ENCODE results near the gene SCFD1.
A peak's percentile ranks its signal among the peaks of the same experiment; 100 is the strongest.
"Not testable (repeated sequence)": the region's sequence is repeated elsewhere in the genome, so short reads cannot be mapped to it uniquely, and the experiment has no call there.

The SCFD1 gene

GRCh38 chr14:30614155-30614554 is 8.0 kb upstream of the SCFD1 start:
- DNase-seq = no peak

DNA sequence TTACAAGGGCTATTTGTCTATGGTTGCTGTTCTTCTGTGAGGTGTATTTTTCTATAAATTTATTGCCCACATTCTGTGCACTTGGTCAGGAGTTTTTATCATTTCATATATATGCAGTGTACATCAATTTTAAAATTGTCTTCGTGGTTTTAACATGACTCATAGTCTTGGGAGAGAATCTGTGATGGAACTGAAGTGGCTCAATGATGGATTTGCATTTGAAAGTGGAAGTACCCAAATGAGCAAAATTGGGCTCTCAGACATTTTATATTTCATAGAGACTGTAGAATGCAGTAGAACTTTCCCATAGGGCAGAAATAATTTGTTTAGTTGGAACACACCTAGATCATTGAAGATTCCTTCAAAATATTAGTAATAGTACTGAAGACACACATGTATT is 1.9 kb upstream of the SCFD1 start:
- DNase-seq = peak; percentile 76

GRCh38 chr14:30621354-30621939 is 672 bp upstream of the SCFD1 start:
- peak; percentile 36 for DNase-seq

GRCh38 chr14:30623412-30624131 is 1.5 kb downstream of the SCFD1 start:
- DNase-seq = no peak

DNA sequence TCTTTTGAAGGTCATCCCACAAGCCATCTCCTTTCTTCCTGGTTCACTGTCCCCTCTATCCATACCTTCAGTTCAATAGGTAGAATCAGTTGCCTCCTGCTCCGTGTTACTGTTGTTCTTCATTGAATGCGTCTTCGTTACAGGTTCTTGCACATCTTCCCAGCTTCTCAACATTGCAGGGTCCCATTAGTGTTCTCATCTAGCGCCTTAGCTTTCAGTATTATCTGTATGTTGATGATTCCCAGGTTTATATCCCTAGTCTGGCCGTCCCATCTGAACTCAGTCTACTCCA is 2.0 kb downstream of the SCFD1 start:
- DNase-seq = no peak

- no peak for DNase-seq
Measured at GRCh38 chr14:30625533-30625932, 3.4 kb downstream of the SCFD1 start.

DNA sequence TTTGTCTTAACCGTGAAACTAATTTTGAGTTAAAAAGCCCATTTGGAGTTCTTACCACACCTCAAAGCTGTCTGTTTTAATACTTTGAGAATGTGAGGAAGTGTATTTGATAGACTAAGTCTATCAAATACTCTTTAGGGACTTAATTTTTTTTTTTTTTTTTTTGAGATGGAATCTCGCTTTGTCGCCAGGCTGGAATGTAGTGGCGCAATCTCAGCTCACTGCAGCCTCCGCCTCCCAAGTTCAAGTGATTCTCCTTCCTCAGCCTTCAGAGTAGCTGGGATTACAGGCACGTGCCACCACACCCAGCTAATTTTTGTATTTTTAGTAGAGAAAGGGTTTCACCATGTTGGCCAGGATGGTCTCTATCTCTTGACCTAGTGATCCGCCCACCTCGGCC is 7.3 kb downstream of the SCFD1 start:
- DNase-seq = not testable (repeated sequence)

DNA sequence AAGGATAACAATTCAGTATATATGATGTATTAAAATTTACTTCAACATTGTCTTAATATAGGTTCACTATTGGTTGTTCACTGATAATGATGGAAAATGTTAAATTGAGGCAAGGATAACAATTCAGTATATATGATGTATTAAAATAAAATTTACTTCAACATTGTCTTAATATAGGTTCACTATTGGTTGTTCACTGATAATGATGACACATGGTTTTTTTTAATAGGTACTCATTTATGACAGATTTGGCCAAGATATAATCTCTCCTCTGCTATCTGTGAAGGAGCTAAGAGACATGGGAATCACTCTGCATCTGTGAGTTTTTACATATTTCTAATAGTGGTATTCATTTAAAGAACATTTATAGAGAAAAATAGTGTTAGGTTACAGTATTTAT is 8.1 kb downstream of the SCFD1 start:
- DNase-seq = no peak

DNA sequence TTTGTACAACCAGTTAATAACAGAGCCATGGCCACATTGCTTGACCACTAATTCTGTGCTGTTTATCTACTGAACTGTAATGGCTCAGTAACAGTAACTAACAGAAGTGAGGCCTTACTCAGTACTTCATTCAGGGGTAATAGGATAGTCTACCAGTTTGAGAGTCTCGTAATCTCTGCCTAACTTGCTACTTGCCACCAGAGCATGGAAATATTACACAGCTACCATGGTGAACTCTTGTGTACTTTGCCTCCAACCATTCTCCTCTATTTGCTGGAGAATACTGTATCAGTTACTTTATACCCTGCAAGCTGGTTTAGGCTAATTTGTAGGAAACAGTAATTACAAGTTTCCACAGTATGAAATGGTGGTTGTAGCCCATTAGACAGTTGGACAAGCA is 10.6 kb downstream of the SCFD1 start:
- no peak for DNase-seq

DNA sequence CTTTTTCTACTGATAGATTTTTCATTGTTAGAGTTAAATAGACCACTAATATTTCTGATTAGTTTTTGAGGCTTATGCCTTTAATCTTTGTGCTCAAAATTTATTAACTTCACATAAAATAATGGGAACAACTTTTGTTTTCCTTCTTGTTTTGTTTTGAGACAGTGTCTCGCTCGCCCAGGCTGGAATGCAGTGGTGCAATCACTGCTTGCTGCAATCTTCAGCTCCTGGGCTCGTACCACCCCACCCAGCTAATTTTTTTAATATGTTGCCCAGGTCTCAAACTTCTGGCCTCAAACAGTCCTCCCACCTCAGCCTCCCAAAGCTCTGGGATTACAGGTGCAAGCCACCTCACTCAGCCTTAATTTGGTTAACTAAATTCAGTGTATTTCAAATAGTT is 16.8 kb downstream of the SCFD1 start:
- no peak for DNase-seq

GRCh38 chr14:30641207-30641606 is 19.1 kb downstream of the SCFD1 start:
- no peak for DNase-seq

DNA sequence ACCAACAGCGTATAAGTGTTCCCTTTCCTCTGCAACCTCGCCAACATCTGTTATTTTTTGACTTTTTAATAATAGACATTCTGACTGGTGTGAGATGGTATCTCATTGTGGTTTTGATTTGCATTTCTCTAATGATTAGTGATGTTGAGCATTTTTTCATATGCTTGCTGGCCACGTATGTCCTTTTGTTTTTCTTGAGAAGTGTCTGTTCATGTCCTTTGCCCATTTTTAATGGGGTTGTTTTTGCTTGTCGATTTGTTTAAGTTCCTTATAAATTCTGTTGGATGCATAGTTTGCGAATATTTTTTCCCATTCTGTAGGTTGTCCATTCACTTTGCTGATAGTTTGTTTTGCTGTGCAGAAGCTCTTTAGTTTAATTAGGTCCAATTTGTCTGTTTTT is 22.3 kb downstream of the SCFD1 start:
- DNase-seq = not testable (repeated sequence)

- DNase-seq = no peak
Measured at GRCh38 chr14:30645600-30645999, 23.5 kb downstream of the SCFD1 start.

DNA sequence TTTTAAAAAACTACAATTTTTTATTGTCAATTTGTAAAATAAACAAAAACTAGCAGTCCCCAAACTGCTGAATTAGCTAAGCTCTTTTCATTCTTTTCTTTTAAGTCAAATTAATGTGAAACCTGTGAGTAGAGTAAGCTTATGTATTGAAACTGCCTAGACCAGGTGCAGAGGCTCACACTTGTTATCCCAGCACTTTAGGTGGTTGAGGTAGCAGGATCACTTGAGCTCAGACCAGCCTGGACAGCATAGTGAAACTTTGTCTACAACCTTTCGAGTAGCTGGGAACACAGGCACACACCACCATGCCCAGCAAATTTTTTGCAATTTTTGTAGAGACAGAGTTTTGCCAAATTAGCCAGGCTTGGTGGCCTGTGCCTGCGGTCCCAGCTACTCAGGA is 26.4 kb downstream of the SCFD1 start:
- DNase-seq = no peak

DNA sequence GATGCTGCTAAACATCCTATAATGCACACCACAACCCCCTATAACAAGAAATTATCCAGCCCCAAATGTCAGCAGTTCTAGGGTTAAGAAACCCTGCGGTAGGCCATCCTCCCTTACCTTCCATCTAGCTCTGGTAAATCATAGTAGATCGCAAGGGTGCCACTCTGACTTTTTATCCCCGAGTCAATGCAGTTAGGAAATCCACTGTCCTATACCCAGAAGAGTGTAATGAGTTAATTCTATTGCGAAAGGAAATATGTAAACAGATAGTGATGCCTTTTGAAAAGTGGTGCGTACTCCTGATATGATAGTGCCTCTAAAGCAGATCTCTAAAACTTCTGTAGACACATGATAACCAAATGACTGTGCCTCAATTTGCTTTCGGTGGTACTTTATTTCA is 29.8 kb downstream of the SCFD1 start:
- no peak for DNase-seq

GRCh38 chr14:30655124-30655523 is 33.0 kb downstream of the SCFD1 start:
- DNase-seq = no peak

DNA sequence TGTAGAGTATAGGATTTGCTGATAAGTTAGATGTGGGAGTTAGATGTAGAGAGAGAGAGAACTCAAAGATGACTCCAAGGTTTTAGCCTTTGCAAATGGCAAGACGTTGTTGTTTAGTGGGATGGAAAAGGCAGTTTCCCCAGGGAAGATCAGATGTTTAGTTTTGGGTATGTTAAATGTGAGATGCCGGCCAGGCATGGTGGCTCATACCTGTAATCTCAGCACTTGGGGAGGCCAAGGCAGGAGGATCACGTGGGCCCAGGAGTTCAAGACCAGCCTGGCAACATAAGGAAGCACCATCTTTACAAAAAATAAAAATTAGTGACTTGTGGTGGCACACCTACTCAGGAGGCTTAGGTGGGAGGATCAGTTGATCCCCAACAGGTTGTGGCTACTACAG is 33.5 kb downstream of the SCFD1 start:
- DNase-seq = no peak

DNA sequence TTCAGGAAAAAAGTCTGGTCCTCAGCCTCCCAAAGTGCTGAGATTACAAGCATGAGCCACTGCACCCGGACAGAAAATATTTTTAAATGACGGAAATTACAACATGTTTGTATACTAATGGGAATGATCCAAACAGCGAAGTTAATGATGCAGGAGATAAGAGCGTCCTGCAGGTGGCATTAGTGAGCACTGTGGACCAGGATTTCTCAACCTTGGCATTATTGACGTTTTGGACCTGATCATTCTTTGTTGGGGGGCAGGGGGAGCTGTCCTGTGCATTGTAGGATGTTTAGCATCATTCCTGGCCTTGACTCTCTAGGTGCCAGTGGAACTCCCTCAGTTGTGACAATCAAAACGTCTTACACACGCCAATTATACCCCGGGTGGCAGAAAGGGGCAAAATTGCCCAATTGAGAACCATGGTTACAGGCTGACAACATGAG is 34.1 kb downstream of the SCFD1 start:
- DNase-seq = no peak

DNA sequence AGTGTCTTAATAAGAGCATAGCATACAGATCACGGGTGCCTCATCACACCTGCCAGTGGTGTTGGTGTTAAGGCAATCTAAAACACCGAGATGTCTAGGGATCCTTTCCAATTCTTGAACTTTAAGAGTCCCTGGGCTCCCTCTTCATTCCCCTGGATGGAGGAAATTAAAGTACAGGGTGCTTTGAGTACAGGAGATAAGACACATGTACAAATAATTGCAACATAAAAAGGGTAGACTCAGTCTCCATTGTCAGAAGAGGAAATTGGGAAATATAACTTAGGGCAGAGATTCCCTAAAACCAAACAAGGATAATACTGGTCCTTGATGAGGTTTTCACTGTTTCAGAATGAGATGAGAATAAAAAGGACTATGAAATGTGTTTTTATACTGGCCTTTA is 34.9 kb downstream of the SCFD1 start:
- no peak for DNase-seq

DNA sequence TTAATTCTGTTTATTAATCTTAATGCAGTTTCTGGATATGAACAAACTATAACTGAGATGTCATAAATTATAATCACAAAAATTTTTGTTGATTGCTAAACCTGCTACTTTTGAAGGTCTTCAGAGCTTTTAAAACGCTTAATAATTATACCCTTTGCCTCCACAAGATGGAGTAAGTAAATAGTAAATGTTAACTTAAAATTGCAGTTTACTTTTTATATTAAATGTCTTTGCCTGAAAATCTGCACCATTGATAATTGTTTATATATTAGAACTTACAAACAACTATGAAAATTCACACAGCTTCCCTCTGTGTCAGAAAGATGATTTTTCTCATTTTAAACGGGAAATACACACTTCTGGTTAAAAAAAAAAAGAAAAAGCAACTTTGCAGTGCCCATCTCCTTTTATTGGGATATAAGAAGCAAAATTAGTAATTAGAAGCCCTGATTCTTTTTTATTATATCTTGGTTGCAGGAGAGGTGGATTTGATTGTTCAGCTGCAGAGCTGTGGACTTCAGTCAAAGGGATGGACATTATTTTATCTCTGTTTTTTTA is 35.6 kb downstream of the SCFD1 start:
- no peak for DNase-seq

GRCh38 chr14:30658645-30659044 is 36.5 kb downstream of the SCFD1 start:
- DNase-seq = no peak

- DNase-seq = no peak
Measured at GRCh38 chr14:30669594-30669993, 47.5 kb downstream of the SCFD1 start.

DNA sequence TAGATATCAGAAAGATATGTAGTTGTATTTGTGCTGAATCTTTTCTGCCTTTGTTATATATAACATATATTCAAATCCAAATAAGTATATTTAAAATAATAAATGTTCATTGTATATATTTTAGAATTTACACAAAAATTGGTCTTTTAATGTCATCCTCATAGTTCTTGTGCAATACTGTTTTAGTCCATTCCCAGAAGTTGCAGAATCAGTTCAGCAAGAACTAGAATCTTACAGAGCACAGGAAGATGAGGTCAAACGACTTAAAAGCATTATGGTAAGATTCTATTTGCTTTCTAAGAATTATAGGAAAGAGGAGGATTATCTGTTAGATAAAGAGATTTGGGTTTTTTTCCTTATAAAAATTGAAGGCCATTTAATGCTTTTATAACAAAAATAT is 51.0 kb downstream of the SCFD1 start:
- DNase-seq = no peak

DNA sequence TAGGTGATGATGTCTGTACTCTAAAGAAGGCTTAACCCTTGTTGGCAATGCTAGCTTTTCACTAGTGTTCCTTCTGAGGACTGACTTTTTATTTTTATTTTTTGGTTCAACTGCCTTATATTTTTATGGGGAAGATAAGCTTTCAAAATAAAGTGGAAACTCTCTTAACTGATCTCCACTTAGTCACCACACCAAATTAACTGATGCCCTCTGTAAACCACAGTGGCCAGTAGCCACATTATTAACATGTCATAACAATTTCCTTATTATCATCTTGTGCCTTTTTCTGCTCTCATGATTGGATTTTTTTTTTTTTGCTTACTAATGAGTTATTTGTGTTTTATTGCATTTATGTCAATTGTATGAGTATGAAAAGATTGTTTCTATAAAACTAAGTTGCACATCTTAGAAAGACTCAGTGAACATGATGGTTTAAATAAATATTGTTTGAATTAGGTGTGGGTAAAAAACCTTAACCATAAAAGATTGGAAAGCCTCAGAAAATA is 56.9 kb downstream of the SCFD1 start:
- no peak for DNase-seq

- no peak for DNase-seq
Measured at GRCh38 chr14:30680036-30680435, 57.9 kb downstream of the SCFD1 start.

Data from MV-4-11 (cell line).